Measurements from ENCODE around the gene BCAS3.

Gene BCAS3

GRCh38 chr17:61330174-61331150 is 652.8 kb downstream of the BCAS3 start:
- no peak for DNase-seq

GRCh38 chr17:61331178-61331577 is 653.5 kb downstream of the BCAS3 start:
- DNase-seq, result no peak

DNA sequence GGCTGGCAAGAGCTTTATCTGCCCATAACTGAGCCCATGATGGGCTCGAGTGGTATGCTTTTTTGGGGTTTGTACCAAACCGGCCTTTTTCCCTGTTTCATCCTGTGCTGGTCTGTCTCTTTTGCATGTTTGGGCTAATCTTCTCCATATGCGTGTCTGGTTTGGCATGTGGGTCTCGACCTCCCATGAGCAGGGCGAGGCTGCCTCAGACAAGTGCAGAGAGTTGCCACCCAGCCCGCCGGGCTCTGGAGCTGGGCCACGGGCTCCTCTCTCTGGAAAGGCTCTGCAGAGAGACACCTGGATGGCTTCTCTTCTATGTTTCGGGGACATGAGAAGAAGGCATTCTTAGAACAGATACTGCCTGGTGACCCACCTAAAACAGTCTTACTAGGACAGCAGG is 654.2 kb downstream of the BCAS3 start:
- DNase-seq, result no peak

DNA sequence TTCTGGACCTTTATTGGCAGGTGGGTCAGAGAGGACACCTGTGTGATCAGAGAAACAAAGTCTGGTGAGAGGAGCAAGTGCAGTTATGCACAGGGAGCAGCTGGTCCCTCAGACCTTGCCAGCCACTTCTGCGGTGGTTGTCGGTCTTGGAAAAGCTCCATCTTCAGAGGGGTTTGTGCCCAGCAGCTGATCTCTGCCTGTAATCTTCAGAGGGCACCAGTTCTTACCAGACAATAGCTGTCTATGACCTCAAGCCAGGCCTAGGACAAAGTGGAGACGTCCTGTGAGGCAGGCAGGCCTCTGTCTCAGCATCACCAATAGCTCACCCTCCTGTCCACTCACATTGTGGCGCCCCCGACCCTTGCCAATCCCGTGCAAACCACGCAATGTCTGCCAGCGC is 655.5 kb downstream of the BCAS3 start:
- DNase-seq, result no peak

- no peak for DNase-seq
Measured at GRCh38 chr17:61334673-61335072, 657.0 kb downstream of the BCAS3 start.

- no peak for DNase-seq
Measured at GRCh38 chr17:61335105-61335844, 657.6 kb downstream of the BCAS3 start.

GRCh38 chr17:61335845-61336655 is 658.4 kb downstream of the BCAS3 start:
- DNase-seq, result peak; percentile 98

- DNase-seq, result peak; percentile 47
Measured at GRCh38 chr17:61337290-61337689, 659.6 kb downstream of the BCAS3 start.

DNA sequence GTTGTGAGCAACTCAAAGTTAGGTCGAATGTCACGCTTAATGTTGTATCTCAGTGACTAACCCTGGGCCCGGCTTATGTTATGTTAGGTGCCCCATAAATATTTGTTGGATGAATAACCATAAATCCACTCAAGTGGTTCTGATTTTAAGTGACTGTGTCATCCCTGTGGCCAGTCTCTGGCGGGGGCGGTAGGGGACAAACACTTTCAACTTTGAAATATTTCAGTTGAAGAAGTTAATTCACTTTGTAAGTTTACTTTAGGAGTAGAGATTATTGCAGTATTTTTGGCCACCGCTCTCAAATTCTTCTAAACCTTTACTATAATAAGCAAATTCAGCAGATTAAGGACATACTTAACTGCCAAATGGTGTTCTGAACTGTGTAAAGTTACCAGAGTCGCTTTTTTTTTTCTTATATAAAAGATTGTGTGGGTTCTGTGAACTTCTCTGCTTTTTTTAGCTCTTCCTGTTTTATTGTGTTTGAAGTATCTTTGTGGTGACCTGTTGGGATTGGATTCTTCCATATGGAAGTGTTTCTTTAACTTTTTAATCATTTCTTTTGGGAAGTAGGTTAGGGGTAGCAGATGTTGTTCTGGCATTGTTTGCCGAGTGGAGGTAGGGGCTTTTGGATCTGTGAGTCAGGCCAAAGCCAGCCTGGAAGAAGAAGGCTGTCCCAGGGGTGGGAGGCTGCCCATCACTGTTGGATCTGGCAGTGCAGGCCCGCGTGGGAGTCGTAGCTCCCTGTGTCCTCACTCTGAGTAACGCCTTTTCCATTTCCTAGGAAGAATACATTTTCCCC is 660.5 kb downstream of the BCAS3 start:
- DNase-seq, result no peak

DNA sequence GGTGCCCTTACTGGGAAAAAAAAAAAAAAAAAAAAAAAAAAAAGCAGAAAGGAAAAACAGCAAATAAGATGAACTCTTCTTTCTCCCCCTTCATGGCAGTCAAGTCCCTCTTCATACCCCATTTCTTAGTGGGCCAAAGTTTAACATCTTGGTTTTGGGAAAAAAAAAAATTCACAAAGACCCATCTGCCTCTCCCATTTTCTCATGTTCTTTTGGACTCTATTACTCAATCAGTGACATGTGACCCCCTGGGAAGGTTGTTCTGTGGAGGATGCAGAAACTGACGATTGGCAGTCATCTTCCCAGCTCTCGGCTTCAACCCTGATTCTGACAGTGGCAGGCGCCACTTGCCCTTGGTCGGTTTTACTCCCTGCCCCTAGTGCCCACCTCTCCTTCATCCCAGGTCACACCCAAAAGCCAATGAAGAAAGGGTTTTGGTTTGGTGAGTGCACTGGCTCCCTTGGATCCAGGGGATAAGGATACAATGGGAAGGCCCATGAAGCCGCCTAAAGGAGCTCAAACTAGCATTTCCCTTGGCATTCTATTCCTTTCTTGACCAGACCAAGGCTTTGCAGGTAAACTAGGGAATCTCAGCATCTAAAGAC is 661.3 kb downstream of the BCAS3 start:
- DNase-seq, result no peak

GRCh38 chr17:61340431-61341209 is 663.0 kb downstream of the BCAS3 start:
- no peak for DNase-seq

DNA sequence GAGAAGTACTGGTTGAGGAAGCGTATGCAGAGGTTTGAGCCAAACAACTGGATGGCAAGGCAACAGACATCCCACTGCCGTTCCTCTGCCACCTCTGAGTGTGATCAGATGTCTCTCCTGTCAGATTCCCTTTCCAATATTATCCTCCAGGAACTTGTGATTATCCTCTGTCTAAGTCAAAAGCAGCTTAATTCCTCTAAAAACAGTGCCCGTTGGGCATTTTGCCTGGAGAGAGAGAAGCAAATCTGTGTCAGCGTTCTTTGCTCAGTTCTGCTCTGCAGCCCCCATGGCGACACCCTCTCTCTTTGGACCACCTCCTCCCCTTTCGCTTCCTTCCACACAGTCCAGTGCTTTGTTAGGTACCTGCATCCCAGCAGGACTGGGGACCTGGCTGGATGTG is 665.9 kb downstream of the BCAS3 start:
- DNase-seq, result no peak

GRCh38 chr17:61345061-61345460 is 667.4 kb downstream of the BCAS3 start:
- DNase-seq, result no peak

GRCh38 chr17:61345825-61346666 is 668.4 kb downstream of the BCAS3 start:
- no peak for DNase-seq

DNA sequence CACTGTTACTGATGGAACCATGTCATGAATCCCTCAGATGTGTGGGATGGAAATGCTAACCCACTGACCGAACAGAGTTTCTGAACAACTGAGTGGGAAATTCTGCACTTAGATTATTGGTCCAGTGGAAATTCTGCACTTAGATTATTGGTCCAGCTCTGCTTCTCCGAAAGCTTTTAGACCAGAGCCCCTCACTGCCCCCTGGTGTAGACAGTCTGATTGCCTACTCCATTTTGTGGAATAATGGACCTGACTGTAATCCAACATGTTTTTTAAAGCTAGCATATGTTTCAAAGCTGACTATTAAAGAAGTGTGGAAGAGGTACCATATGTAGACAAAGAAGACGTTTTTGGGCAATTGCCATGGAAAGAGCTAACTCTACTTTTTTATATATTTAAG is 671.7 kb downstream of the BCAS3 start:
- DNase-seq, result no peak

DNA sequence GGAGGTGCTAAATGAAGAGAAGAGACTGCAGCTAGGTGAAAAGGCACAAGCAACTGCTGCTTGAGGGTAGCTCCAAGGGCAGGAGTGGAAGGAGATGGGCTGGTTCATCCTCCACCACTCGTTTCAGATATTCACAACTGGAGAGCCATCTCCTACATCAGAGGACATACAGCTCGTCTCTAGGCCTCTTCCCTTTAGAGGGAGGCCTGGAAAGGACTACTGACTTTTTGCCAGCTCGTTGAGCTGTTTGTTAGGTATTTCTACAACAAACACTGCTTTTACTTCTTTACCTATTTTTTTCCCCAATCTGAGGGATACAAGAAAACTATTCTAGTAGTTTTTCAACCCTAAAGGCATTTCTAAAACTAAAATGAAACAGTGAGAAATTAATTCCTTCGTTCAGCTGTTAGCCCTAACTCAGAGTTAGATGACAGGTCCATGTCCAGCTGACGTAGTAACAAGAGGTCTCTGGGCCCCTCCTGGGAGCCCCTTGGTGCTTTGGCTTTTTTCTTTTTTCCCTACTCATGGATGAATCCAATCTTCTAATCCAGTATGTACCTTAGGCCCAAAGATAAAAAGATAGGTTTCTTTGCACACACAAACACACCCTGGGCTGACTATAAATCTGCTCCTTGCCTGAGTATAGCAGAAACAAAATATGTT is 674.2 kb downstream of the BCAS3 start:
- no peak for DNase-seq

DNA sequence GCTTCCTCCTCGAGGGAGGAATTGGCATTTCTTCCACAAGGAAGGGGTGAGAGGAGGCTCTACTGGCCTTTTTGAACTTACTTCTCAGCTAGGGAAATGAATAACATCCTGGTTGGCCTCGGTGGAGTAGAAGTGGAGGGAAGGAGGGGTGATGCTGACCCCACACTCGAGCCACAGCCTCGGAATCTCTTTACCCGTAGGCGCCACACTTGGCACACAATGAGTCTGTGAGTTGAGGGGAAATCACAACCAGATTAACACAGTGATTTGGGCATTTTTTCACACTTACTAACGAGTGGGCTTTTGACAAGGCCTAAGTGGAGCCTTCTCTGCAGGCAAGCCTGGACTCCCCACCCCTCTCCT is 674.7 kb downstream of the BCAS3 start:
- no peak for DNase-seq

- DNase-seq, result no peak
Measured at GRCh38 chr17:61352781-61353491, 675.3 kb downstream of the BCAS3 start.

- DNase-seq, result no peak
Measured at GRCh38 chr17:61353615-61354014, 676.0 kb downstream of the BCAS3 start.
